ENCODE data around the gene VSIG2. TPM values are rescaled to one million over a fixed set of nuclear protein-coding genes. Genes with fewer than 3 reads are reported as not detected.

Gene VSIG2
- total and polyA plus RNA-seq, 12 donors: 0.55 to 2.3 (median 1.1) TPM

- no peak for TF ChIP-seq CTCF (IDR thresholded peaks at IDR 0.05)
- 86 to 92% methylated on average over 4 of the region's 4 CpGs for WGBS, 2 donors
- intact Hi-C loops (cut with DNase I): no loop called here
Observed at GRCh38 chr11:124707829-124708228, 44.2 kb downstream of the VSIG2 start.

GRCh38 chr11:124700028-124700427 lies 52.0 kb downstream of the VSIG2 start:
- TF ChIP-seq CTCF (IDR thresholded peaks at IDR 0.05): no peak
- Histone ChIP-seq H3K4me3 (no peak overlapping the region), H3K9me3 (peaks cover 0 to 11% (median 0%) of the 10 kb centered on the region in 11 donors), H3K27me3 (peaks cover 0 to 4% (median 0%) of the 10 kb centered on the region in 7 donors), H3K4me1 (no peaks in the 10 kb centered on the region), H3K27ac (no peak overlapping the region), H3K36me3 (no peaks in the 10 kb centered on the region)
- intact Hi-C loops (cut with DNase I): no loop called here
- no peak for ATAC-seq
- DNase-seq: no peak

More at GRCh38 chr11:124707829-124708228, 44.2 kb downstream of the VSIG2 start:
- DNase-seq (no peak), ATAC-seq (no peak)
- Histone ChIP-seq H3K9me3 (peaks cover 0 to 12% (median 3%) of the 10 kb centered on the region in 11 donors), H3K27ac (no peak overlapping the region), H3K4me1 (no peaks in the 10 kb centered on the region), H3K27me3 (peaks cover 0 to 4% (median 0%) of the 10 kb centered on the region in 7 donors), H3K4me3 (no peak overlapping the region), H3K36me3 (no peaks in the 10 kb centered on the region)

GRCh38 chr11:124699547-124699946 lies 52.5 kb downstream of the VSIG2 start:
- WGBS, 2 donors: 90 to 91% methylated on average over 1 of the region's 1 CpG
- no peak overlapping the region for H3K4me3 ChIP-seq
- peaks cover 0 to under 1% (median 0%) of the 10 kb centered on the region in 9 donors for H3K36me3 ChIP-seq
- TF ChIP-seq CTCF (IDR thresholded peaks at IDR 0.05): no peak
- intact Hi-C loops (cut with DNase I): no loop called here
- no peak for DNase-seq
- no peak for ATAC-seq
- H3K27me3 ChIP-seq: peaks cover 0 to 4% (median 0%) of the 10 kb centered on the region in 7 donors
- H3K27ac ChIP-seq: no peak overlapping the region
- no peaks in the 10 kb centered on the region for H3K4me1 ChIP-seq
- peaks cover 0 to 11% (median 0%) of the 10 kb centered on the region in 11 donors for H3K9me3 ChIP-seq

Other genes starting within 250 kb of the VSIG2 start
- not detected for gene OR8B12, start 208.6 kb downstream of the VSIG2 start, total RNA-seq
- not detected for gene OR8B12, start 208.6 kb downstream of the VSIG2 start, polyA plus RNA-seq
- not detected for gene OR8A1, start 182.3 kb downstream of the VSIG2 start, total RNA-seq
- not detected for gene OR8A1, start 182.3 kb downstream of the VSIG2 start, polyA plus RNA-seq
- not detected for gene PANX3, start 140.8 kb downstream of the VSIG2 start, total RNA-seq
- not detected for gene PANX3, start 140.8 kb downstream of the VSIG2 start, polyA plus RNA-seq
- 10 to 100 TPM; 16.4 to 21.5 (median 19.2) TPM for gene TBRG1, start 129.4 kb downstream of the VSIG2 start, total RNA-seq
- 10 to 100 TPM; 19.1 to 19.2 TPM for gene TBRG1, start 129.4 kb downstream of the VSIG2 start, polyA plus RNA-seq
- 10 to 100 TPM; 67.0 to 92.9 (median 74.3) TPM for gene SIAE, start 78.5 kb downstream of the VSIG2 start, total RNA-seq
- 10 to 100 TPM; 17.9 to 78.0 TPM for gene SIAE, start 78.5 kb downstream of the VSIG2 start, polyA plus RNA-seq
- gene SPA17, start 78.4 kb downstream of the VSIG2 start, total RNA-seq: 1 to 10 TPM in 9 of 10 donors, under 1 TPM in 1; 0.62 to 4.9 (median 2.0) TPM
- 1 to 10 TPM; 4.4 to 4.8 TPM for gene SPA17, start 78.4 kb downstream of the VSIG2 start, polyA plus RNA-seq
- 1 to 10 TPM; 1.5 to 7.8 (median 4.1) TPM for gene NRGN, start 12.3 kb downstream of the VSIG2 start, total RNA-seq
- gene NRGN, start 12.3 kb downstream of the VSIG2 start, polyA plus RNA-seq: 10 to 100 TPM in 1 of 2 donors, 1 to 10 TPM in 1; 7.3 to 26.0 TPM
- 10 to 100 TPM; 25.3 to 66.4 (median 44.8) TPM for gene ESAM, start 10.0 kb upstream of the VSIG2 start, total RNA-seq
- gene ESAM, start 10.0 kb upstream of the VSIG2 start, polyA plus RNA-seq: 10 to 100 TPM; 47.2 to 88.1 TPM
- gene MSANTD2, start 48.2 kb upstream of the VSIG2 start, total RNA-seq: 1 to 10 TPM; 2.4 to 4.6 (median 3.1) TPM
- 10 to 100 TPM in 1 of 2 donors, 1 to 10 TPM in 1; 3.5 to 15.9 TPM for gene MSANTD2, start 48.2 kb upstream of the VSIG2 start, polyA plus RNA-seq
- 1 to 10 TPM; 1.5 to 7.8 (median 3.6) TPM for gene ROBO3, start 113.2 kb upstream of the VSIG2 start, total RNA-seq
- 10 to 100 TPM in 1 of 2 donors, 1 to 10 TPM in 1; 4.9 to 19.8 TPM for gene ROBO3, start 113.2 kb upstream of the VSIG2 start, polyA plus RNA-seq
- 10 to 100 TPM; 14.2 to 42.6 (median 22.0) TPM for gene ROBO4, start 145.6 kb upstream of the VSIG2 start, total RNA-seq
- 10 to 100 TPM; 17.9 to 39.1 TPM for gene ROBO4, start 145.6 kb upstream of the VSIG2 start, polyA plus RNA-seq
- not detected for gene HEPN1, start 167.0 kb upstream of the VSIG2 start, total RNA-seq
- gene HEPN1, start 167.0 kb upstream of the VSIG2 start, polyA plus RNA-seq: under 1 TPM in 1 of 2 donors, not detected in 1; 0.03 TPM
- 1 to 10 TPM in 1 of 10 donors, under 1 TPM in 7, not detected in 2; 0.12 to 1.3 (median 0.35) TPM for gene HEPACAM, start 183.8 kb upstream of the VSIG2 start, total RNA-seq
- under 1 TPM; 0.22 to 0.52 TPM for gene HEPACAM, start 183.8 kb upstream of the VSIG2 start, polyA plus RNA-seq
- gene CCDC15, start 201.9 kb upstream of the VSIG2 start, total RNA-seq: under 1 TPM; 0.07 to 0.83 (median 0.20) TPM
- under 1 TPM; 0.10 to 0.44 TPM for gene CCDC15, start 201.9 kb upstream of the VSIG2 start, polyA plus RNA-seq

All from heart right ventricle (tissue), 16 donors.